Vagina (tissue), 2 donors: Measurements from ENCODE around the gene NRP2.

ENCODE experiments used
- CTCF ChIP-seq, 3 experiments: fragments of 450-650 bp in 2 of 3; fragments of 200-600 bp in 1 of 3; sonication (generic) in 1 of 3; IDR thresholded peaks; one replicate each; pipeline ENCODE4 v1.5.1; 2017 to 2019; ENCODE audit warnings: antibody characterized with exemption in 3 of 3, mild to moderate bottlenecking in 2 of 3, moderate library complexity in 2 of 3
- POLR2AphosphoS5 ChIP-seq, 2 donors: sonication (generic); formaldehyde crosslinking; IDR thresholded peaks; one replicate each; pipeline ENCODE4 v1.9.0; 2017; ENCODE audit warnings: antibody characterized with exemption in 2 of 2, mild to moderate bottlenecking in 2 of 2, low read depth in 1 of 2; ENCODE audit not compliant: insufficient read depth in 1 of 2

DNA sequence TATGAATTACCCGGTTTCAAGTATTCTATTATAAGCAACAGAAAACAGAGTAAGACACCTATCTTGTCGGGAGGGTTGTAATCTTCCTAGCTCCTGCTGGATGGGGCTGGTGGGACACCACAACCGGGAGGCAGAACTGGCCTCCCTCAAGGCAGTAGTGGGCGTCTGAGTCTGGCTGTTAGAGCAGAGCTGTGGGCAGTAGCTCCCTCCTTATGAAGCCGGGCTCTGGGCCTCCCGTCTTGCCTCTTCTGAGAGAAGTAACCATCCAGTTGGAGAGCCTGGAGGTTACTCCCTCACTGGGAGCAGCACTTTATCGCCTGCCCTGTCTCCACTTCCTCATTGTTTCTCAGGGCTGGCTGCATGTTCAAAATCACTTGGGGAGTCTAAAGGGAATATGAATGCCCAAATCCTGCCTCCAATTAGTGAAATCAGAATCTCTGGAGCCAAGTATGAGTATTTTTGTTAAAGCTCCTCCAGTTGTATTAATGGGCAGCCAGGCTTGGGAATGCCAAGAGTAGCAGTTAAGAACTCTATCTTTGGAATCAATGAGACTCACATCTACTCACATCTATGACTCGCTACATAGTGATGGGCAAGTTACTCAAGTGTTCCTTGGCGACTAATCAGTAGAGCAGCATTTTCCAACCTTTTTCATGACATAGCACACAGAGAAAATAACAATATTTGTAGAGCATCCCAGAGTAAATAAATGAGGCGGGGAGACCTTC, 27.3 kb upstream of the NRP2 start:
- TF ChIP-seq CTCF (IDR thresholded peaks at IDR 0.05) (no peak), POLR2AphosphoS5 (IDR thresholded peaks at IDR 0.05; ENCODE audit: insufficient read depth in 1 of 2, low read depth in 1 of 2) (no peak)
